ENCODE results near the gene AGTR2. TPM values are rescaled to one million over a fixed set of nuclear protein-coding genes. Genes with fewer than 3 reads are reported as not detected.

Gene AGTR2
- total RNA-seq, 1 experiment from 2014 or later, result not detected

GRCh38 chrX:116142976-116143375, 27.6 kb upstream of the AGTR2 start:
- Histone ChIP-seq H2BK12ac (ENCODE audit: insufficient read length, low read depth, low read length) (no peak overlapping the region), H3K4me1 (ENCODE audit: insufficient read depth, low read length) (no peaks in the 10 kb centered on the region), H2BK120ac (ENCODE audit: low read depth, low read length, poor library complexity, severe bottlenecking) (no peak overlapping the region), H4K8ac (replicated peaks; ENCODE audit: insufficient read length, low read depth, low read length) (no peak overlapping the region), H2AK5ac (ENCODE audit: insufficient read length, low read length) (no peak overlapping the region), H3K23me2 (ENCODE audit: insufficient read length, low read depth, low read length, poor library complexity, severe bottlenecking) (no peaks in the 10 kb centered on the region), H3K27me3 (ENCODE audit: insufficient read depth, low read length) (no peaks in the 10 kb centered on the region), H3K4me2 (ENCODE audit: insufficient read depth, insufficient read length, low read length) (no peak overlapping the region), H3K14ac (ENCODE audit: insufficient read depth, low read length) (no peak overlapping the region), H2AFZ (ENCODE audit: low read length) (no peak overlapping the region), H3K79me1 (ENCODE audit: insufficient read depth, low read depth, low read length, poor library complexity, severe bottlenecking) (no peaks in the 10 kb centered on the region), H3K9ac (ENCODE audit: extremely low read depth, insufficient read length, low read length) (no peak overlapping the region), H4K5ac (ENCODE audit: insufficient read length, low read depth, low read length) (no peak overlapping the region), H4K20me1 (ENCODE audit: control insufficient read depth, insufficient read depth, insufficient read length) (no peaks in the 10 kb centered on the region), H3K56ac (ENCODE audit: insufficient read length, low read depth, low read length) (no peak overlapping the region), H2BK5ac (ENCODE audit: insufficient read length, low read length) (no peak overlapping the region), H3K23ac (ENCODE audit: insufficient read length, low read depth, low read length) (no peak overlapping the region), H2BK15ac (ENCODE audit: low read depth, low read length) (no peak overlapping the region), H3K18ac (ENCODE audit: insufficient read length, low read depth, low read length) (no peak overlapping the region), H3K9me3 (ENCODE audit: control insufficient read depth, low read depth, low read length) (no peaks in the 10 kb centered on the region), H3K27ac (ENCODE audit: insufficient read length, low read depth, low read length) (no peak overlapping the region), H2BK20ac (ENCODE audit: low read depth, low read length, poor library complexity, severe bottlenecking) (no peak overlapping the region), H4K91ac (ENCODE audit: insufficient read length, low read depth, low read length) (no peak overlapping the region), H3T11ph (ENCODE audit: low read length) (no peak overlapping the region), H3K4ac (ENCODE audit: low read depth, low read length) (no peak overlapping the region), H3K79me2 (ENCODE audit: insufficient read depth, low read length) (no peaks in the 10 kb centered on the region)
- no peak for TF ChIP-seq CTCF (conservative IDR thresholded peaks at IDR 0.05)
- WGBS (ENCODE audit: extremely low coverage, insufficient read length, low lambda C conversion rate), result no CpG with 5 or more reads among the region's 2 CpGs
- no peaks in the 10 kb centered on the region; a peak in 1 of 5 replicates for H3K9me3 Mint-ChIP-seq
- H3K27me3 Mint-ChIP-seq (ENCODE audit: low read depth), result peaks cover 11% of the 10 kb centered on the region
- no peaks in the 10 kb centered on the region for H3K36me3 Mint-ChIP-seq (ENCODE audit: insufficient read depth in 1 of 3, low read depth in 3 of 3)
- no peak for DNase-seq
- H3K27ac Mint-ChIP-seq, result no peak overlapping the region
- H3K4me1 Mint-ChIP-seq, result peaks cover 4 to 6% of the 10 kb centered on the region in 2 experiments; a peak in 3 of 4 replicates
- no peak overlapping the region for H3K4me3 Mint-ChIP-seq

All from H9 (cell line).